Fibroblast of skin of left quadriceps (primary cell): ENCODE measurements around the gene TBC1D13.
"Not testable (repeated sequence)": the region's sequence is repeated elsewhere in the genome, so short reads cannot be mapped to it uniquely, and the experiment has no call there.

Source experiments
- DNase-seq, 2 experiments: peaks; one replicate each; pipeline ENCODE4 v3.0.0-alpha.2; 2013; ENCODE audit warnings: low read depth in 2 of 2

The TBC1D13 gene

GRCh38 chr9:128785427-128785826 is 1.6 kb upstream of the TBC1D13 start:
- DNase-seq, result no peak

GRCh38 chr9:128787659-128788058 is 606 bp downstream of the TBC1D13 start:
- no peak for DNase-seq

- DNase-seq, result no peak
Observed at GRCh38 chr9:128788445-128788844, 1.4 kb downstream of the TBC1D13 start.

- no peak for DNase-seq
Observed at GRCh38 chr9:128790536-128790935, 3.5 kb downstream of the TBC1D13 start.

GRCh38 chr9:128792134-128792533 is 5.1 kb downstream of the TBC1D13 start:
- no peak for DNase-seq

- DNase-seq, result no peak
Observed at GRCh38 chr9:128792978-128793686, 6.1 kb downstream of the TBC1D13 start.

- not testable (repeated sequence) for DNase-seq
Observed at GRCh38 chr9:128794961-128795360, 7.9 kb downstream of the TBC1D13 start.

GRCh38 chr9:128798896-128799295 is 11.8 kb downstream of the TBC1D13 start:
- DNase-seq, result no peak

GRCh38 chr9:128800061-128800460 is 13.0 kb downstream of the TBC1D13 start:
- DNase-seq, result no peak

GRCh38 chr9:128802482-128802881 is 15.4 kb downstream of the TBC1D13 start:
- DNase-seq, result no peak

GRCh38 chr9:128805661-128806060 is 18.6 kb downstream of the TBC1D13 start:
- no peak for DNase-seq

GRCh38 chr9:128807827-128808226 is 20.8 kb downstream of the TBC1D13 start:
- DNase-seq, result no peak

- DNase-seq, result no peak
Observed at GRCh38 chr9:128808543-128808942, 21.5 kb downstream of the TBC1D13 start.

- DNase-seq, result no peak
Observed at GRCh38 chr9:128809036-128809599, 22.1 kb downstream of the TBC1D13 start.

- no peak for DNase-seq
Observed at GRCh38 chr9:128809831-128810230, 22.8 kb downstream of the TBC1D13 start.

- DNase-seq, result no peak
Observed at GRCh38 chr9:128810873-128811272, 23.8 kb downstream of the TBC1D13 start.

- DNase-seq, result peak; percentile 87 to 89
Observed at GRCh38 chr9:128818099-128818838, 31.2 kb downstream of the TBC1D13 start, which contains the start of gene ENDOG. ENDOG (plus strand) TSS chr9:128818500; CDS start chr9:128818685, 185 bp downstream.

- no peak for DNase-seq
Observed at GRCh38 chr9:128818839-128819715, 32.0 kb downstream of the TBC1D13 start.

GRCh38 chr9:128819716-128820664 is 32.9 kb downstream of the TBC1D13 start:
- peak; percentile 15 to 22 for DNase-seq
